B cell (primary cell): ENCODE results near the gene NR2E3.

Experiments
- EZH2 ChIP-seq: IDR thresholded peaks from 2 replicates; pipeline ENCODE4 v1.6.1; 2012; ENCODE audit warnings: borderline replicate concordance, low read depth, mild to moderate bottlenecking, moderate library complexity, low read length; ENCODE audit not compliant: insufficient read depth, poor library complexity, severe bottlenecking
- TF ChIP-seq, protein P1 (sequence below): fragments of 200-600 bp; IDR thresholded peaks from one replicate; pipeline ENCODE4 v1.8.0; 2022; ENCODE audit warnings: antibody characterized with exemption, mild to moderate bottlenecking

DNA sequence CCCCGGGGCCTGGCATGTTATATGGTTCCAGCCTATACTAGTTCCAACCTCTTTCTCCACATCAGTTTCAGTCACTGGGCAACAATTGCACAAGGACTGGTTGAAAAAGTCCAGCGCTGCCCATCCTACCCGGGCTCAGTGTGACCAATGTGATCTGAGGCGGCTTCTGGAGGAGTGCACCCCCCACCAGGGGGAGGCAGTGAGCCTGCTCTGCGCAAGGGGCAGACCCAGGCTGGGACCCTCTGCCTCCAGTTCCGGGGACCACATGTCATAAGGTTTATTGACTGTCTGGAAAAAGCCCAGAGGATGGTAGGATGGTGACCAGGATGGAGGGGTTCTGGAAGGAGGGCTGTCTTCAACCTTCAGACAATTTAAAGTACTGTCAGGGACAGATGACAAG is 25.6 kb upstream of the NR2E3 start:
- TF ChIP-seq, protein P1, sequence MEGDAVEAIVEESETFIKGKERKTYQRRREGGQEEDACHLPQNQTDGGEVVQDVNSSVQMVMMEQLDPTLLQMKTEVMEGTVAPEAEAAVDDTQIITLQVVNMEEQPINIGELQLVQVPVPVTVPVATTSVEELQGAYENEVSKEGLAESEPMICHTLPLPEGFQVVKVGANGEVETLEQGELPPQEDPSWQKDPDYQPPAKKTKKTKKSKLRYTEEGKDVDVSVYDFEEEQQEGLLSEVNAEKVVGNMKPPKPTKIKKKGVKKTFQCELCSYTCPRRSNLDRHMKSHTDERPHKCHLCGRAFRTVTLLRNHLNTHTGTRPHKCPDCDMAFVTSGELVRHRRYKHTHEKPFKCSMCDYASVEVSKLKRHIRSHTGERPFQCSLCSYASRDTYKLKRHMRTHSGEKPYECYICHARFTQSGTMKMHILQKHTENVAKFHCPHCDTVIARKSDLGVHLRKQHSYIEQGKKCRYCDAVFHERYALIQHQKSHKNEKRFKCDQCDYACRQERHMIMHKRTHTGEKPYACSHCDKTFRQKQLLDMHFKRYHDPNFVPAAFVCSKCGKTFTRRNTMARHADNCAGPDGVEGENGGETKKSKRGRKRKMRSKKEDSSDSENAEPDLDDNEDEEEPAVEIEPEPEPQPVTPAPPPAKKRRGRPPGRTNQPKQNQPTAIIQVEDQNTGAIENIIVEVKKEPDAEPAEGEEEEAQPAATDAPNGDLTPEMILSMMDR = peak; percentile 44
- TF ChIP-seq EZH2 = no peak
